ENCODE measurements around the gene PALM3.

- TF ChIP-seq CTCF (conservative IDR thresholded peaks at IDR 0.05; ENCODE audit: low read length), result peak; percentile 76
- TF ChIP-seq EZH2phosphoT487 (IDR thresholded peaks at IDR 0.05; ENCODE audit: borderline replicate concordance, low read depth, low read length), result no peak
Measured at GRCh38 chr19:14089412-14089661, 27.5 kb upstream of the PALM3 start.

Data from OCI-LY7 (cell line).